Hepatocyte (in vitro differentiated cells): ENCODE results near the gene PRKAR1B.

ENCODE experiments used
- CTCF ChIP-seq: fragments of 200-600 bp; sonication (generic); IDR thresholded peaks from 2 replicates; pipeline ENCODE4 v1.5.1; 2016; ENCODE audit warnings: antibody characterized with exemption, mild to moderate bottlenecking; ENCODE audit not compliant: poor library complexity
- EZH2phosphoT487 ChIP-seq: fragments of 200-600 bp; sonication (generic); IDR thresholded peaks from one replicate; pipeline ENCODE4 v1.6.1; 2018; ENCODE audit warnings: antibody characterized with exemption, mild to moderate bottlenecking, low read depth, moderate library complexity; ENCODE audit not compliant: unreplicated experiment, severe bottlenecking

- TF ChIP-seq CTCF, result no peak
- TF ChIP-seq EZH2phosphoT487, result no peak
These were observed 164.8 kb downstream of the PRKAR1B start for GRCh38 chr7:562374-562675.
